Measurements from ENCODE around the gene PFDN4.

The PFDN4 gene

GRCh38 chr20:54267483-54268003 lies 59.7 kb downstream of the PFDN4 start:
- H3K4me1 ChIP-seq (ENCODE audit: control extremely low read depth in 1 of 4, control insufficient read depth in 4 of 4, insufficient read depth in 4 of 4, low read length in 3 of 4) = peaks cover 0 to 4% (median 1%) of the 10 kb centered on the region in 4 experiments
- H3K36me3 ChIP-seq (ENCODE audit: control insufficient read depth in 4 of 4, insufficient read depth in 4 of 4, low read length in 3 of 4) = no peaks in the 10 kb centered on the region
- no peak overlapping the region for H3K27ac ChIP-seq (ENCODE audit: insufficient read depth in 1 of 2, low read depth in 1 of 2, low read length in 2 of 2, poor library complexity in 1 of 2, severe bottlenecking in 2 of 2)
- H3K4me3 ChIP-seq (ENCODE audit: control insufficient read depth in 1 of 7, extremely low read depth in 1 of 7, insufficient read depth in 4 of 7, low read depth in 2 of 7, low read length in 6 of 7) = no peak overlapping the region
- no peaks in the 10 kb centered on the region for H3K9me3 ChIP-seq (ENCODE audit: control extremely low read depth in 1 of 5, control insufficient read depth in 4 of 5, insufficient read depth in 2 of 5, low read depth in 1 of 5, low read length in 4 of 5)
- WGBS (ENCODE audit: insufficient coverage) = 90% methylated on average over 4 of the region's 4 CpGs
- POLR2A ChIA-PET = no interaction called here
- H3K27me3 ChIP-seq (replicated peaks in 2 of 5; ENCODE audit: control insufficient read depth in 4 of 5, insufficient read depth in 5 of 5, low read length in 4 of 5) = peaks cover 0 to 11% (median 0%) of the 10 kb centered on the region in 5 experiments
- DNase-seq = peak in 2 of 3 donors; percentile 7 to 45
- CTCF ChIA-PET = no interaction called here

- Histone ChIP-seq H3K27me3 (replicated peaks in 2 of 5; ENCODE audit: control insufficient read depth in 4 of 5, insufficient read depth in 5 of 5, low read length in 4 of 5) (peaks cover 0 to 11% (median 2%) of the 10 kb centered on the region in 5 experiments), H3K4me3 (ENCODE audit: control insufficient read depth in 1 of 7, extremely low read depth in 1 of 7, insufficient read depth in 4 of 7, low read depth in 2 of 7, low read length in 6 of 7) (no peak overlapping the region), H3K27ac (ENCODE audit: insufficient read depth in 1 of 2, low read depth in 1 of 2, low read length in 2 of 2, poor library complexity in 1 of 2, severe bottlenecking in 2 of 2) (no peak overlapping the region), H3K36me3 (ENCODE audit: control insufficient read depth in 4 of 4, insufficient read depth in 4 of 4, low read length in 3 of 4) (no peaks in the 10 kb centered on the region), H3K4me1 (ENCODE audit: control extremely low read depth in 1 of 4, control insufficient read depth in 4 of 4, insufficient read depth in 4 of 4, low read length in 3 of 4) (peaks cover 0 to 4% (median 1%) of the 10 kb centered on the region in 4 experiments), H3K9me3 (ENCODE audit: control extremely low read depth in 1 of 5, control insufficient read depth in 4 of 5, insufficient read depth in 2 of 5, low read depth in 1 of 5, low read length in 4 of 5) (no peaks in the 10 kb centered on the region)
- ChIA-PET POLR2A (no interaction called here), CTCF (no interaction called here)
- WGBS (ENCODE audit: insufficient coverage) = no CpG with 5 or more reads among the region's 2 CpGs
- no peak for DNase-seq
Measured at GRCh38 chr20:54268941-54269340, 61.1 kb downstream of the PFDN4 start.

Data from common myeloid progenitor, CD34-positive (primary cell).